GM12801 (cell line): Measurements from ENCODE around the gene CMTM5.

ENCODE experiments used
- TF ChIP-seq, protein P1 (sequence below): IDR thresholded peaks from one replicate; pipeline ENCODE4 v1.5.1; 2011; ENCODE audit warnings: control low read depth; ENCODE audit not compliant: insufficient read length; ENCODE audit errors: extremely low read depth

The CMTM5 gene

DNA sequence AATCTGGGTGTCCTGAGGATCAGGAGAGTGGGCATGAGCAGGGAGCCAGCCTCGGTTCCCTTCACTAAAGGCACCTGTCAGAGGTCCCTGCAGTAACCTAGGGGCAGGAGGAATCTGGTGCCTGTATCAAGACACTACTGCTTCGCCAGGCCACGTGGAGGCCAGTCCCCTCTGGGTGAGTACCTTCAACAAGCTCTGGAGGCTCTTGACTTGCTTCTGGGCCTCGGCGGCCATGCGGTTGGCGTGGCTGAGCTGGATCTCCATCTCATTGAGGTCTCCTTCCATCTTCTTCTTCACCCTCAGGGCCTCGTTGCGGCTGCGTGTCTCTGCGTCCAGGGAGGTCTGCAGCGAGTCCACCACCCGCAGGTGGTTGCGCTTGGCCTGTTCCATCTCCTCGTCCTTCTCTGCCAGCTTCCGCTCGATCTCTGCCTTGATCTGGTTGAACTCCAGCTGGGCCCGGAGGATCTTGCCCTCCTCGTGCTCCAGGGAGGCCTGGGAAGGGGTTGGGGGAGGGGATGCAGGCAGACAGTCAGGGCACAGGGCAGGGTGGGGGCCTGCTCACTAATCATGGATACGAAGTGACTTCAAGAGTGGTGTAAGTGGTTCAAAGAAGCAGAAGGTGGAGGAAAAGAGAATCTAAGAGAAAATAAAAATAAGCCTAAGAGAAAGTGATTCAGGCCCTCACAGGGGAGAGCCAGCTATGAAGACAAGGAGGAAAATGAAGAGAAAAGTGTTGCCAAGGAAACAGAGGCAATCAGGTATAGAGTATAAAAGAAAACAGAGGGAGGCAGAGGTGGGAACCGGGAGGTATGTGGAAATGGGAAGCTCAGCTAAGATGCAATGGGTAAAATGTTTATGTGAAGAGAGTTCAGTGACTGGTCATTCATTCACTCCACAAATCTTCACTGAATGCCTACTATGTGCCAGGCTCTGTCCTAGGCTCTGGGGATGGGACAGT lies 39.3 kb downstream of the CMTM5 start:
- TF ChIP-seq, protein P1, sequence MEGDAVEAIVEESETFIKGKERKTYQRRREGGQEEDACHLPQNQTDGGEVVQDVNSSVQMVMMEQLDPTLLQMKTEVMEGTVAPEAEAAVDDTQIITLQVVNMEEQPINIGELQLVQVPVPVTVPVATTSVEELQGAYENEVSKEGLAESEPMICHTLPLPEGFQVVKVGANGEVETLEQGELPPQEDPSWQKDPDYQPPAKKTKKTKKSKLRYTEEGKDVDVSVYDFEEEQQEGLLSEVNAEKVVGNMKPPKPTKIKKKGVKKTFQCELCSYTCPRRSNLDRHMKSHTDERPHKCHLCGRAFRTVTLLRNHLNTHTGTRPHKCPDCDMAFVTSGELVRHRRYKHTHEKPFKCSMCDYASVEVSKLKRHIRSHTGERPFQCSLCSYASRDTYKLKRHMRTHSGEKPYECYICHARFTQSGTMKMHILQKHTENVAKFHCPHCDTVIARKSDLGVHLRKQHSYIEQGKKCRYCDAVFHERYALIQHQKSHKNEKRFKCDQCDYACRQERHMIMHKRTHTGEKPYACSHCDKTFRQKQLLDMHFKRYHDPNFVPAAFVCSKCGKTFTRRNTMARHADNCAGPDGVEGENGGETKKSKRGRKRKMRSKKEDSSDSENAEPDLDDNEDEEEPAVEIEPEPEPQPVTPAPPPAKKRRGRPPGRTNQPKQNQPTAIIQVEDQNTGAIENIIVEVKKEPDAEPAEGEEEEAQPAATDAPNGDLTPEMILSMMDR = no peak

DNA sequence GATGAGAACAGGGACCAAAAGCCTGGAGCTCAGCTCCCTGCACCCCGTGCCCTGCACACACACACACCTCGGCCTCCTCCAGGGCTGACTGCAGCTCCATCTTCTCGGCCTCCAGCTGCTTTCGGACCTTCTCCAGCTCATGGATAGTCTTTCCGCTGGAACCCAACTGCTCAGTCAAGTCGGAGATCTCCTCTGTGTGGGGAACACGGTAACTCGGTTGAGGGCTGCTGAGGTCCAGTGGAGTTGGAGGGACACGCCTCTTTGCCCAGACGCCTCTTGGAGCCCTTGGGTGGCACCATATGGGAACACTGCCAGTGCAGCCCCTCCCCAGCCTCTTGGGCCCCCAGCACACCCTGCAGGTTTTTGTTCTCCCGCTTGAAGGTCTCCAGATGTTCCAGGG lies 40.0 kb downstream of the CMTM5 start:
- TF ChIP-seq, protein P1 = no peak

DNA sequence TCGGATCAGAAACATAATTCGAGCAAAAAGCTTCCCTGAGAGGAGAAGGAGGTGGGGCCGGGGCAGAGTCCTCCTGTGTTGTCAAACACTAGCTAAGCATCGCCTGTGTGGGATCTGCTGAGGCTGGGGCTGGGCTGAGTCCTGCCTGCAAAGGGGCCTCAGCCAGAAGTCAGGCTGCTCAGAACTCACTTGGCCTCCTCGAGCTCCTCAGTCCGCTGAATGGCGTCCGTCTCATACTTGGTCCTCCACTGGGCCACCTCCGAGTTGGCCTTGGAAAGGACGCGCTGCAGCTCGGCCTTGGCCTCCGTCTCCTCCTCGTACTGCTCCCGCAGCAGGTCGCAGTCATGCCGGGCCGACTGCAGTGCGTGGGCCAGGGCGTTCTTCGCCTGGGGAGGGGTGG lies 41.2 kb downstream of the CMTM5 start:
- TF ChIP-seq, protein P1 = no peak

DNA sequence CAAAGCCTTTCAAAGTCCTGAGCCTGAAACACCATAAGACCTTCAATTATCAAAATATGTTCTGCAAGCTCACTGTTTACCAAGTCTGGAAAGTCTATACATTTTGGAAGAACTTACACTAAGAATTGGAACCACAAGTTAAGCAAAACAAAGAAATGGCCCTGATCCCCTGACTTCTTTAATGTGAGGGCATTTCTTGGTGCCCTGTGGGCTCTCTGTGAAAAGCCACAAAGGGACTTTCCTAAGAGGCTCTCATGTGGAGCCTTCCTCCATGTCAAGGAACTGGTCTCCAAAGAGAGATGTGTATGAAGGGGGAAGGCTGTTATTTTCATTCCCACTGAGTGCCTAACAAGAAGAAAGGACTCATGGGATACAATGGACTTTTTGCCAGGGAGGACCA lies 44.7 kb downstream of the CMTM5 start:
- TF ChIP-seq, protein P1 = no peak

DNA sequence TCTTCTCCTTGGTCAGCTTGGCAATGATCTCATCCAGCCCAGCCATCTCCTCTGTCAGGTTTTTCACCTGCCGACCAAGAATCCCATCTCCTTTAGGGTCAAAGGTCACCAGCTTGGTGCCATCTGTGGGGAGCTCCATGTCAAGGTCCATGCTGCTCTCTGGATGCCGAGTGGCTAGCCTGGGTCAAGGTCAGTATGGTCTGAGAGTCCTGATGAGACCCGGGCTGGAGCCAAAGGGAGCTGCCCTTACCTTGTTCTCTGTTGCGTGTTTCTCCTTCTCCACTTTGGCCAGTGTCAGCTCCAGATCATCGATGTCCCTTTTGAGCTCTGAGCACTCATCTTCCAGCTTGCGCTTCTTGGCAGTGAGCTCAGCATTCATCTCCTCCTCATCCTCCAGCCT lies 46.8 kb downstream of the CMTM5 start:
- TF ChIP-seq, protein P1 = no peak

DNA sequence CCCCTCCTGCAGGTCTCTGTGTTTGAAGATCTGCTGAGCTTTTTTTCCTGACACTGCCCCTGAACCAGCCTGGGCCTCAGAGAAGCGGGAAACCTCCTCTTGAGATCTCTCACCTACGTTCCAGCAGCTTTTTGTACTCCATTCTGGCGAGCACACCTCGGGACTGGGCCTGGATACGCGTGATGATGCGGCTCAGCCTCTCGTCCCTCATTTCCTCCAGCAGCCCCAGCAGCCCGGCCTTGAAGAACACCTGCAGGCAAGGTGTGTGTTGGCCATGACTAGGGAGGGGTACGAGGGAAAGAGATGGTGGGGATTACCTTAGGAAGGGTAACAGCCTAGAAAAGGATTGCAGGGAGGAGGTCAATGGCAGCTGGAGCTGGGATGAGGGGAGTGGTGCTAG lies 48.3 kb downstream of the CMTM5 start:
- TF ChIP-seq, protein P1 = no peak

DNA sequence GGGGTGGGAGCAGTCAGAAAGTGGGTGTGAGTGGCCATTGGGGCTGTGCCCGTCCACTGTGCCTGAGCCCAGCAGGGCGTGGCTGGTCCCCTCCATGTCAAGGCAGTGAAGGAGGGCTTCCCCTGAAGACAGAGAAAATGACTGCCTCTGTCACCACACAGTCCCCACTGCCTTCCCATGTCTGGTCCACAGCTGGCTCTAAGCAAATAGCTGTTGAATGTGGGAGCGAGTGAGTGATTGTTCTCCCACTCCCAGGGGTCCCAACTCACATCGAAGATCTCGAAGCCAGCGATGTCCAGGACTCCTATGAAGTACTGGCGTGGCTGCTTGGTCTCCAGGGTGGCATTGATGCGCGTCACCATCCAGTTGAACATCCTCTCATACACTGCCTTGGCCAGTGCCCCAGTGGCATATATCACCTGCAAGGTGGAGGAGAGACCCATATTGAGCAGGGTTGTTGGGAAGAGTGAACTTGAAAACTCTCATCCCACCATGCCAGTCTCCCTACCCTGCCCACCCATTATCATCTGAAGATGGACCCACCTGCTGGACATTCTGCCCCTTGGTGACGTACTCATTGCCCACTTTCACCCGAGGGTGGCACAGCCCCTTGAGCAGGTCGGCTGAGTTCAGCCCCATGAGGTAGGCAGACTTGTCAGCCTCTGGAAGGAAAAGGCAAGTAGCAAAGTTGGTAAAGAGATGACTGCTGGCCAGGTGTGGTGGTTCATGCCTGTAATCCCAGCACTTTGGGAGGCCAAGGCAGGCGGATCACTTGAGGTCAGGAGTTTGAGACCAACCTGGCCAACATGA lies 52.0 kb downstream of the CMTM5 start:
- TF ChIP-seq, protein P1 = no peak
